HG03159 (cell line): Measurements from ENCODE around the gene UBE2U.
"Not testable (repeated sequence)": the region's sequence is repeated elsewhere in the genome, so short reads cannot be mapped to it uniquely, and the experiment has no call there.

ENCODE experiments used
- ATAC-seq: cut with Tn5 transposase; IDR thresholded peaks from one replicate; pipeline ENCODE4 v1.9.1; 2021; ENCODE audit warnings: mild to moderate bottlenecking, moderate library complexity; ENCODE audit not compliant: unreplicated experiment

UBE2U gene

DNA sequence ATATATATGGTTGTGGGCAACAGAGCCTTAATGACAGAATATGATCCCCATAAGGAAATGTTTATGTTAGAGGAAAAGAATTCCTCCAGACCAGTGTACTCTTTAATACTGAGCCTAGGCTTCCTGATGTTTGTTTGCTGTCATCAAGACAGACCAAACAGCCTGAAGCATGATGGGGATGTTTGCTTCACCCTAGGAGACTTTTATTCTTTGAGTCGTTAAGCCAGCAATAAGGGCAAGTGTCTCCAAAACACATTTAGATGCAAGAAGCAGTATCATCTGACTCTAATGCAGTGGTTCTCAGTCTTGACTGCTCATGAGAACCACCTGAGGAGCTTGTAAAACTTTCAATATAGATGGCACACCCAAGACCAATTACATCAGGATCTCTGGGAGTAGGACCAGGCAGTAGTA is 33.1 kb downstream of the UBE2U start:
- ATAC-seq, result no peak

DNA sequence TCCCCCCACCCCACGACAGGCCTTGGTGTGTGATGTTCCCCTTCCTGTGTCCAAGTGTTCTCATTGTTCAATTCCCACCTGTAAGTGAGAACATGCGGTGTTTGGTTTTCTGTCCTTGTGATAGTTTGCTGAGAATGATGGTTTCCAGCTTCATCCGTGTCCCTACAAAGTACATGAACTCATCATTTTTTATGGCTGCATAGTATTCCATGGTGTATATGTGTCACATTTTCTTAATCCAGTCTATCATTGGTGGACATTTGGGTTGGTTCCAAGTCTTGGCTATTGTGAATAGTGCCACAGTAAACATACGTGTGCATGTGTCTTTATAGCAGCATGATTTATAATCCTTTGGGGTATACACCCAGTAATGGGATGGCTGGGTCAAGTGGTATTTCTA is 36.1 kb downstream of the UBE2U start:
- not testable (repeated sequence) for ATAC-seq

GRCh38 chr1:64240206-64240605 is 36.8 kb downstream of the UBE2U start:
- ATAC-seq, result no peak

DNA sequence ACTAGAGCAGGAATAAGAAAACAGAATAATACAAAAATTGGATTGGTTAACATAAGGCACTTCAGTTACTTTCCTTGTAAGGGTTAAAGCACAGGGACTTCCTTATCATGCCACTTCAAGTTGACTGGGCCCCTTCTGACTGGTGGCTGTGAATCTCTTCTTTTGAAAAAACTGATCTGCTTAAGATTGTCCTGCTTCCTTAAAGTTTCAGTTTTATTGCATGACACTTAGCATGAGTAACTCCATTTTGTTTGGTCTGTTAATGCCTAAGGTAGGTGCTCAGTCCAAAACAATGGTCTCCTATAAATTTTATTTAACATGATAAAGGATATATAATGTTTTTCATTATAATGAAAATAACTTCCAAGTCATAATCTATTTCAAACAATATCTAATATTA is 37.6 kb downstream of the UBE2U start:
- no peak for ATAC-seq

DNA sequence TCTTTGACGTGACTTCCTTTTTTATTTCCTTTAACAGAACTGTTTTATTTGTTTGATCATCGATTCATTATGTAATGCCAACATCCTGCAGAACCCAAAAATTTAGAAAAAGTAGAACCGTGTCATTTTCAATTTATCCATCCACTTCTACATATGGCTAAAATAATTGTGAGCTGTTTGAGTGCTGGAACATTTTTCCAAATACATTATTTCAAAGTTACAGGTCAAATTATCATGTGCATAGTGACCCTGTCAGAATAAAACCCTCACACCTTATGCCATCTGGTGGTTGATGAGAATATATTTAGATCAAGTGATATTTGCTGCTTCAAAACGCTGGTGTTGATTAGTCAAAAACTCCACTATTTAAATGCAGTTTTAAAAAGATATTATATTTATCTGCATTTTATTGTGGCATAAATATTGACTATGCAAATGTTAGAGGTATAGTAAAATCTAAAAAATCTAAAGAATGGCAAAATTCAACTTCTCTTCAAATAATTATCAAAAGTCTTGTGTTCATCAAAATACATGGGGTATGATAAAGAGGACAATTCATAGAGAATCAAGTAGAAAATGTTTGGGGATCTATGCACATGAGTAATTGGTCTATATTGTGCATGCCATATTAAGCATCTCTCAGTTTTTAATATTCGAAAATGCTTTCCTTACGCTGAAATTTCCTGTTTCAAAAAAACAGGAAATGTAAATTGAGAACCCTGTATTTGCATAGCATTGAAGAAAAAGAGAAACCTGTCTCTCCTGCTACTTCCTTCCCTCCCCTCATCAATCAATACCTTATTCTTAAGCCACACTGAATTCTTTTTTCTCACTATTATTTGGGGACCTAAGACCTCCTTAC is 39.7 kb downstream of the UBE2U start:
- ATAC-seq, result no peak

- ATAC-seq, result no peak
Observed at GRCh38 chr1:64243757-64244080, 40.3 kb downstream of the UBE2U start.

DNA sequence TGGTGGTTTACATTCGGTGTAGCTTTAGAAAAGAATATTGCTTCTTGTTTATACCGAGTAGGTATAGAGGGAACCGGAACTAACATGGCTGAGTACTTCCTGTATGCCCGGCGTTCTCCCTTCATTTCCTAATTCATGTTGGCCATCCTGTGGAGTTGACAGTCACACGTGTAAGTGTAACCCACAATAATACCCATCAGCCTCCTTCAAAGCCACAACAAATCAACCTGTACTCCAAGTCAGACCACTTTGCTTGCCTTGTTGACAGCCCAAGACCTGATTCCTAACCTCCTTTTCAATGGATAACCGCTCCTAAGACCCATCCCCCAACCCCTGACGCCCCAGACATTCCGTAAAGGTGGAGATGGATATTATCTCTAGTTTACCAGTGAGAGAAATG is 42.1 kb downstream of the UBE2U start:
- no peak for ATAC-seq

- ATAC-seq, result no peak
Observed at GRCh38 chr1:64246294-64246917, 43.0 kb downstream of the UBE2U start.

GRCh38 chr1:64248065-64248464 is 44.6 kb downstream of the UBE2U start:
- no peak for ATAC-seq

GRCh38 chr1:64250472-64250871 is 47.0 kb downstream of the UBE2U start:
- not testable (repeated sequence) for ATAC-seq

DNA sequence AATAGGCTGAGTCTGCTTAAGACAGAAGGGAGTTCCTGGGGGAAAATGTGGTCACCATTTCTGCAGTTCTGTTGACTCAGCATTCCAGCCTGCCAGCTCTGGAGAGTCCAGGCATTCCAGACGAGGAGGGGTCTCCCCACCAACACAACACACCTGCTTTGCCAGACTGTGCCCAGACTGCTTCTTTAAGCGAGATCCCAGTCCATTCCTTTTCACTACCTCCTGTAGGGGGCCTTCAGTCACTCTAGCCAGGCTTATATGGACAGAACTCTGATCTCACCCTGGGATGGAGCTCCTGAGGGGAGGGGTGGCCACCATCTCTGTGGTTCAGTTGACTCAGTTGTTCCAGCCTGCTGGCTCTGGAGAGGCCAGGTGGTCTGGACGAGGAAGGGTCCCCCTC is 48.5 kb downstream of the UBE2U start:
- ATAC-seq, result no peak

DNA sequence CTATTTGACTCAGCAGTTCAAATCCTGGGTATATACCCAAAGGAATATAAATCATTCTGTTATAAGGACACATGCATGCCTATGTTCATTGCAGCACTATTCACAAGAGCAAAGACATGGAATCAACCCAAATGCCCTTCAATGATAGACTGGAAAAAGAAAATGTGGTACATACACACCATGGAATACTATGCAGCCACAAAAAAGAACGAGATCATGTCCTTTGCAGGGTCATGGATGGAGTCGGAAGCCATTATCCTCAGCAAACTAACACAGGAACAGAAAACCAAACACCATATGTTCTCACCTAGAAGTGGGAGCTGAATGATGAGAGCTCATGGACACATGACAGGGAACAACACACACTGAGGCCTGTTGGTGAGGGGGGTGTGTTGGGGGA is 53.8 kb downstream of the UBE2U start:
- not testable (repeated sequence) for ATAC-seq

GRCh38 chr1:64258444-64258843 is 55.0 kb downstream of the UBE2U start:
- not testable (repeated sequence) for ATAC-seq

GRCh38 chr1:64263335-64263734 is 59.9 kb downstream of the UBE2U start:
- no peak for ATAC-seq

DNA sequence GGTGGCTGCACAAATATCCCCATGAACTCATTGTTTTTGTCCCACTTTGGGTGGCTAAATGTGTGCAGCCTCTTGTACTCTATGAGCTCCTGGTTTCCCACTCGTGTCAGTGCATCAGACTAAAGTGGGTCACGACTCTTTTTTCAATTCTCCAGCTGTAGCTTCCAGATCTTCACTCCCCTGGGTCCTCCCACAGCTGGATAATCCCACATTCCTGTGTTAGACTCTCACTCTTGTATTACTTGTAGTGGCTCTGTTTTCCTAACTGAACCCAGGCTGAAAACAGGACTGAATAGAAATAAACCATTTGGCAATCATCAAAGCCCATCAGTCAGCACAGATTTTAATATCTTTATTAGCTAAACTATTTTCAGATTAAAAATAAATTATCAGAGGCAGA is 60.4 kb downstream of the UBE2U start:
- ATAC-seq, result no peak

DNA sequence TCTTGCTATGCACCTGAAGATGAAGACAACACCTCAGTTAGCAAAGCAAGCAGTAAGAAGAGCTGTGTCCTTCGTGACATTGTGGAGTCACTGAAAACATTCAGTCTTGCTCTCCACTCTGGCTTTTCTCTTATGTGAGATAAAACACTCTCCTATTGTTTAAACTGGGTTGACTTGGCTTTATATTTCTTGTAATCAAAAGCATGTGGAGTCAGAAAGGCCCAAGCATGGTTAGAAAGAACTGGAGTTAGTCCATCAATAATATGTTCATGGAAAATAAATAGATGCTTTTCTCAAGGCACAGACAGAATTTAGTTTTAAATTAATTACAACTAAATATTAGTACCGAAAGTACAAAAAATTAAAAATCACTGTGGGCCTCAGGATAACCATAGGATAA is 61.7 kb downstream of the UBE2U start:
- no peak for ATAC-seq

GRCh38 chr1:64266991-64267390 is 63.6 kb downstream of the UBE2U start:
- no peak for ATAC-seq

DNA sequence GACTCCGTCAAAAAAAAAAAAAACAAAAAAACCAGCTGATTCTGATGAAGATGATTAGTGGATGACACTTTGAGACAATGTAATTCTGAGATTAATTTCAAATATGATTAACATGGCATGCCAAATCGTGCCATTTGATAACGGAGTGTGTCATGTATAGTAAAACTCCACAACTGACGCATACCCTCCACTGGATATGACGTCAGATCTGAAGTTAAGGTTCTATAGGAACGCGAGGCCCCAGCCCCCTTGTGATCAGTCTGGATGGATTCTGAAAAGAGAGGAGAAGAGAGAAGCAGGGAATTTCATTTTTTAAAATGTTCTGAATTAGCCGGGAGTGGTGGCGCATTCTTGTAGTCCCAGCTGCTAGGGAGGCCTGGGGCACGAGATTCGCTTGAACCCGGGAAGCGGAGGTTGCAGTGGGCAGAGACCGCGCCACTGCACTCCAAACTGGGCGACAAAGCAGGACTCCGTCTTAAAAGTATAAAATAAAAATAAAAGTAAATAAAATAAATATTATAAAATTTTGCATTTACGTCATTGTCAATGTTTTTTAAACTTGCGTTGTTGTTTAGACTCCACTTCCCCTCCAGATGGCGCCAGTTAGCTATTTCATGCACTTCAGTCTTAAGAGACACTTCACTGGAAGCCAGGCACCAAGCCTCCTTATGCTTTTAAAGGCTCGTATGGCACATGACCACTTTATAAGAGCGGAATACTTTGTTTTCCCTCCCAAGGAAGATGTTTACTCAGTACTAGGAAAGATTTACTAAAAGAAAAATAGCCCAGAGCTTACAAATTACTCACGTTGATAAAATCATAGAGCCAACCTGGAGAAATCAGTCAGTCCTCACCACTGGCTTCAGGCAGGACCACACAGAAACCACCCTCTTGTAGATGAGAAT is 65.5 kb downstream of the UBE2U start:
- ATAC-seq, result peak; percentile 84

GRCh38 chr1:64269558-64269884 is 66.1 kb downstream of the UBE2U start:
- no peak for ATAC-seq

GRCh38 chr1:64280001-64280400 is 76.6 kb downstream of the UBE2U start:
- ATAC-seq, result no peak

GRCh38 chr1:64282351-64282750 is 78.9 kb downstream of the UBE2U start:
- no peak for ATAC-seq

GRCh38 chr1:64287071-64287470 is 83.6 kb downstream of the UBE2U start:
- no peak for ATAC-seq
